Loucy (cell line): Measurements from ENCODE around the gene SLAIN2.

Experiments
- EZH2phosphoT487 ChIP-seq: fragments of 200-600 bp; IDR thresholded peaks from 2 replicates; pipeline ENCODE4 v1.6.1; 2018; ENCODE audit warnings: antibody characterized with exemption, mild to moderate bottlenecking, moderate library complexity, borderline replicate concordance
- TF ChIP-seq, protein P1 (sequence below): fragments of 200-600 bp; sonication (generic); conservative IDR thresholded peaks from 2 replicates; pipeline ENCODE4 v1.5.1; 2014; ENCODE audit warnings: mild to moderate bottlenecking, antibody characterized with exemption, low read length

- TF ChIP-seq, protein P1, sequence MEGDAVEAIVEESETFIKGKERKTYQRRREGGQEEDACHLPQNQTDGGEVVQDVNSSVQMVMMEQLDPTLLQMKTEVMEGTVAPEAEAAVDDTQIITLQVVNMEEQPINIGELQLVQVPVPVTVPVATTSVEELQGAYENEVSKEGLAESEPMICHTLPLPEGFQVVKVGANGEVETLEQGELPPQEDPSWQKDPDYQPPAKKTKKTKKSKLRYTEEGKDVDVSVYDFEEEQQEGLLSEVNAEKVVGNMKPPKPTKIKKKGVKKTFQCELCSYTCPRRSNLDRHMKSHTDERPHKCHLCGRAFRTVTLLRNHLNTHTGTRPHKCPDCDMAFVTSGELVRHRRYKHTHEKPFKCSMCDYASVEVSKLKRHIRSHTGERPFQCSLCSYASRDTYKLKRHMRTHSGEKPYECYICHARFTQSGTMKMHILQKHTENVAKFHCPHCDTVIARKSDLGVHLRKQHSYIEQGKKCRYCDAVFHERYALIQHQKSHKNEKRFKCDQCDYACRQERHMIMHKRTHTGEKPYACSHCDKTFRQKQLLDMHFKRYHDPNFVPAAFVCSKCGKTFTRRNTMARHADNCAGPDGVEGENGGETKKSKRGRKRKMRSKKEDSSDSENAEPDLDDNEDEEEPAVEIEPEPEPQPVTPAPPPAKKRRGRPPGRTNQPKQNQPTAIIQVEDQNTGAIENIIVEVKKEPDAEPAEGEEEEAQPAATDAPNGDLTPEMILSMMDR: no peak
- no peak for TF ChIP-seq EZH2phosphoT487
These were observed 35.8 kb upstream of the SLAIN2 start for GRCh38 chr4:48305508-48305907.
